CD4-positive, alpha-beta T cell (primary cell): ENCODE results near the gene SLC18A2. TPM values are rescaled to one million over a fixed set of nuclear protein-coding genes. Genes with fewer than 3 reads are reported as not detected.

ENCODE experiments used
- ATAC-seq: fragments of 200-7000 bp; cut with Tn5 transposase; one replicate; pipeline ENCODE4 v1.10.0; 2022; ENCODE audit warnings: mild to moderate bottlenecking; ENCODE audit not compliant: poor library complexity
- CTCF ChIA-PET: fragments of 350-600 bp; sonication (Branson Sonifier 250); formaldehyde crosslinking; loops from one replicate; lab custom pipeline; 2021; ENCODE audit warnings: antibody characterized with exemption, inconsistent platforms; lab: Charles Lee
- POLR2A ChIA-PET: fragments of 350-600 bp; sonication (Branson Sonifier 250); formaldehyde crosslinking; loops from one replicate; lab custom pipeline; 2021; ENCODE audit warnings: antibody characterized with exemption, inconsistent platforms; lab: Charles Lee
- DNase-seq, 14 experiments: peaks; one replicate each; pipeline ENCODE4 v3.0.0-alpha.2; 2013 to 2020; ENCODE audit warnings: mixed read lengths in 2 of 14
- H3K27ac ChIP-seq, 2 donors: one replicate each; pipeline versions ENCODE4 v1.5.1 to v1.7.0; 2013; ENCODE audit warnings: low read length in 2 of 2, low read depth in 1 of 2, mild to moderate bottlenecking in 1 of 2
- H3K27me3 ChIP-seq, 2 experiments: 1 replicate in 1 of 2; 2 replicates in 1 of 2; pipeline versions ENCODE4 v1.6.1 to v1.7.0; 2013; ENCODE audit warnings: low read length in 2 of 2, control low read depth in 1 of 2, mild to moderate bottlenecking in 1 of 2, moderate library complexity in 1 of 2; ENCODE audit not compliant: insufficient read depth in 2 of 2, control insufficient read depth in 1 of 2
- H3K36me3 ChIP-seq: one replicate; pipeline ENCODE4 v1.6.1; 2013; ENCODE audit warnings: low read length, control low read depth; ENCODE audit not compliant: insufficient read depth
- H3K4me1 ChIP-seq: one replicate; pipeline ENCODE4 v1.6.1; 2013; ENCODE audit warnings: low read length, control low read depth; ENCODE audit not compliant: insufficient read depth
- H3K4me3 ChIP-seq: one replicate; pipeline ENCODE4 v1.5.1; 2013; ENCODE audit warnings: mild to moderate bottlenecking, low read length, moderate library complexity
- H3K9me3 ChIP-seq, 2 experiments: 1 replicate in 1 of 2; 2 replicates in 1 of 2; pipeline versions ENCODE4 v1.6.1 to v1.7.0; 2013; ENCODE audit warnings: low read length in 2 of 2, mild to moderate bottlenecking in 2 of 2, control low read depth in 1 of 2, moderate library complexity in 1 of 2; ENCODE audit not compliant: control insufficient read depth in 1 of 2, insufficient read depth in 1 of 2
- H3K27ac Mint-ChIP-seq: one replicate; pipeline ENCODE4 v1.8.0; 2020; ENCODE audit warnings: mixed read lengths
- H3K27me3 Mint-ChIP-seq: one replicate; pipeline ENCODE4 v1.8.0; 2021; ENCODE audit warnings: mixed read lengths
- H3K36me3 Mint-ChIP-seq: one replicate; pipeline ENCODE4 v1.8.0; 2021; ENCODE audit warnings: low read depth, mixed read lengths
- H3K4me1 Mint-ChIP-seq: one replicate; pipeline ENCODE4 v1.8.0; 2021; ENCODE audit warnings: low read depth, mixed read lengths
- H3K4me3 Mint-ChIP-seq: one replicate; pipeline ENCODE4 v1.8.0; 2020; ENCODE audit warnings: mild to moderate bottlenecking, mixed read lengths
- H3K9me3 Mint-ChIP-seq: one replicate; pipeline ENCODE4 v1.8.0; 2020; ENCODE audit warnings: mixed read lengths
- CTCF ChIP-seq: fragments of 200-600 bp; IDR thresholded peaks from one replicate; pipeline ENCODE4 v1.8.0; 2022; ENCODE audit warnings: antibody characterized with exemption, mild to moderate bottlenecking
- intact Hi-C, 2 experiments: fragments of 100-400 bp; cut with DNase I in 1 of 2; cut with micrococcal nuclease in 1 of 2; formaldehyde crosslinking; loops; one replicate each; pipeline versions ENCODE4 v1.15.1 to v1.9.0; 2023 to 2025; cut with DNase I, micrococcal nuclease
- total RNA-seq, 174 experiments: library from RNA in 2 of 174; stranded (reverse) in 2 of 174; gene quantifications; one replicate each; pipeline ENCODE4 v1.2.3 and lab custom pipeline; 2021 to 2026

Gene SLC18A2
- total RNA-seq, 2 experiments from 2014 or later = 0.92 to 1.2 TPM

DNA sequence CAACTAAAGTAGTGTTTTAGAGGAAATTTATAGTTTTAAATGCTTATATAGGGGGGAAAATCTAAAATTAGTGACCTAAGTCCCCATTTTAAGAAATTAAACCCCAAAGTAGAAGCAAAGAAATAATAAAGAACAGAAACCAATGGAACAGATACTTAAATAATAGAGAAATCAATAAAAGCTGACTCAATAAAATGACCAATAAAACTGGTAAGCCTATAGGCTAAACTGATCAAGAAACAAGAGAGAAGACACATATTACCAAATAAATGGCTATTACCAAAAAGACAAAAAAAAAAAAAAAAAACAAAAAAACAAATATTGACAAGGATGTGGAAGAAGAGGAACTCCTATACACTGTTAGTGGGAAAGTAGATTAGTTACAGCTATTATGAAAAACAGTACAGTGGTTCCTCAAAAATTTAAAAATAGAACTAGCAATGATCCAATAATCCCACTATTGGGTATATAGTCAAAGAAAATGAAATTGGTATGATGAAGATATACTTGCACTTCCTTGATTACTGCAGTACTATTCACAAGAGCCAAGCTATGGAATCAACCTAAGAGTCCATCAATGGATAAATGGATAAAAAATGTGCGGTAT lies 53.2 kb downstream of the SLC18A2 start:
- ChIA-PET CTCF (no interaction called here), POLR2A (no interaction called here)
- no peaks in the 10 kb centered on the region for H3K9me3 Mint-ChIP-seq
- Histone ChIP-seq H3K4me1 (no peaks in the 10 kb centered on the region), H3K9me3 (no peaks in the 10 kb centered on the region), H3K36me3 (peaks cover 11% of the 10 kb centered on the region), H3K27ac (no peak overlapping the region), H3K4me3 (no peak overlapping the region), H3K27me3 (no peaks in the 10 kb centered on the region)
- H3K4me3 Mint-ChIP-seq = no peak overlapping the region
- no peak for TF ChIP-seq CTCF
- H3K27me3 Mint-ChIP-seq = no peaks in the 10 kb centered on the region
- H3K27ac Mint-ChIP-seq = no peak overlapping the region
- ATAC-seq (no peak), DNase-seq (no peak)
- peaks cover 5% of the 10 kb centered on the region for H3K4me1 Mint-ChIP-seq
- intact Hi-C loops = no loop called here
- peaks cover 6% of the 10 kb centered on the region for H3K36me3 Mint-ChIP-seq

- DNase-seq (no peak), ATAC-seq (no peak)
- H3K4me1 Mint-ChIP-seq = peaks cover 5% of the 10 kb centered on the region
- CTCF ChIA-PET = no interaction called here
- intact Hi-C loops = no loop called here
- H3K27me3 ChIP-seq = no peaks in the 10 kb centered on the region
- H3K4me3 Mint-ChIP-seq = no peak overlapping the region
- H3K27ac ChIP-seq = no peak overlapping the region
- peaks cover 2% of the 10 kb centered on the region for H3K36me3 Mint-ChIP-seq
- H3K4me3 ChIP-seq = no peak overlapping the region
- H3K9me3 ChIP-seq = peaks cover 0 to under 1% of the 10 kb centered on the region in 2 experiments
- peaks cover 6% of the 10 kb centered on the region for H3K36me3 ChIP-seq
- no peaks in the 10 kb centered on the region for H3K27me3 Mint-ChIP-seq
- peaks cover 3% of the 10 kb centered on the region for H3K9me3 Mint-ChIP-seq
- H3K27ac Mint-ChIP-seq = no peak overlapping the region
- POLR2A ChIA-PET = no interaction called here
- no peaks in the 10 kb centered on the region for H3K4me1 ChIP-seq
- TF ChIP-seq CTCF = no peak
Observed at GRCh38 chr10:117294735-117295134, 53.8 kb downstream of the SLC18A2 start.

GRCh38 chr10:117298219-117298618 lies 57.3 kb downstream of the SLC18A2 start:
- Mint-ChIP-seq H3K9me3 (peaks cover 12% of the 10 kb centered on the region), H3K4me3 (no peak overlapping the region), H3K27ac (no peak overlapping the region), H3K36me3 (peaks cover 31% of the 10 kb centered on the region), H3K27me3 (no peaks in the 10 kb centered on the region), H3K4me1 (peaks cover 5% of the 10 kb centered on the region)
- no peaks in the 10 kb centered on the region for H3K4me1 ChIP-seq
- POLR2A ChIA-PET = no interaction called here
- CTCF ChIA-PET = interaction anchor here (0.6 kb wide), 1 partner anchor 27 kb away, joined by 4 read pairs; no protein-coding TSS in a partner anchor
- no peak overlapping the region for H3K4me3 ChIP-seq
- peaks cover 0 to 6% of the 10 kb centered on the region in 2 experiments for H3K9me3 ChIP-seq
- no peak for TF ChIP-seq CTCF
- no peaks in the 10 kb centered on the region for H3K36me3 ChIP-seq
- no peak overlapping the region for H3K27ac ChIP-seq
- no peak for DNase-seq
- no peak for ATAC-seq
- intact Hi-C loops = no loop called here
- no peaks in the 10 kb centered on the region for H3K27me3 ChIP-seq
